CD4-positive, alpha-beta T cell treated with Interleukin-12 subunit alpha and Interleukin-12 subunit beta, for 1 hour (primary cell): ENCODE results near the gene PLCB4.
"Not testable (repeated sequence)": the region's sequence is repeated elsewhere in the genome, so short reads cannot be mapped to it uniquely, and the experiment has no call there.

ENCODE experiments used
- DNase-seq: peaks from one replicate; pipeline ENCODE4 v3.0.0-alpha.2; 2020

Gene PLCB4

GRCh38 chr20:9145142-9145541 lies 76.3 kb downstream of the PLCB4 start:
- DNase-seq: no peak

GRCh38 chr20:9146649-9147048 lies 77.8 kb downstream of the PLCB4 start:
- no peak for DNase-seq

- DNase-seq: no peak
These were observed 78.7 kb downstream of the PLCB4 start for GRCh38 chr20:9147547-9148024.

GRCh38 chr20:9148291-9148690 lies 79.4 kb downstream of the PLCB4 start:
- no peak for DNase-seq

DNA sequence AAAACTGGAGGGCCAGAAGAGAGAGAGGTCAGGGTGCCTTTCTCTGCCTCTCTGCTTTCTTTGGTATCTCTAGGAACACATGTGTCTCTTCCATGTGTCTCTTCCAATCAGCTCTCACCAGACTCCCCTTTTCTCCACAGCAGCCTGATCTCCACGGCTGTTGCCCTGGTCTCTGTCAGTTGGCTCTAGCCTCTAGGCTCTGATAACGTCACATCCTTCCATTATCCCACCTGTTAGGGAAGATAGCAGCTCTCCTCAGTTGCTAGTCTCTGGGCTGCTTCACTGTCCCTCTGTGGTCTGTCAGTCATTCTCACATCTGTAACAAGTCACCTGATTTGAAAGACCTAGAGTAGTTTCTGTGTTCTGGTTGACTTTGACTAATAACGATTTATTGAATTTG lies 80.2 kb downstream of the PLCB4 start:
- DNase-seq: no peak

- no peak for DNase-seq
These were observed 80.9 kb downstream of the PLCB4 start for GRCh38 chr20:9149796-9150195.

DNA sequence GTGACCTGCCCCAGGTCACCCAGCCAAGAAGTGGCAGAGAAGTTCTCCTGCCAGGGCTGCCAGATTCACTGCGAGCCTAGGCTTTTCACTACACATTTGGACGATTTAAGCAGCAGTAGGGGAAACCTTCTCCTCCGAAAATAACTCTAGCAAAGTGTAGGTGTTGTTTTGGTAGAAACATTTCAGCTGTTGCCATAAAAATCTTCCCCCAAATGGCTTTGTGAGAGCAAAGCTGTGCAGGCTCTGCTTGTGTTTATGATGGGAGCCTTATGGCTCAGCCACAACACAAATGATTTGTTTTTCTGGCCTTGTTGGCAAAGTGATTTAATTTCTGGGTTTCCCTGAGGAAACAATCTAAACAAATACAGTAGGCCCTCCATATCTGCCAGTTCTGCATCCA lies 81.8 kb downstream of the PLCB4 start:
- no peak for DNase-seq

- DNase-seq: not testable (repeated sequence)
These were observed 83.3 kb downstream of the PLCB4 start for GRCh38 chr20:9152139-9152538.

- no peak for DNase-seq
These were observed 85.7 kb downstream of the PLCB4 start for GRCh38 chr20:9154464-9155024.

GRCh38 chr20:9156529-9157280 lies 87.8 kb downstream of the PLCB4 start:
- no peak for DNase-seq

DNA sequence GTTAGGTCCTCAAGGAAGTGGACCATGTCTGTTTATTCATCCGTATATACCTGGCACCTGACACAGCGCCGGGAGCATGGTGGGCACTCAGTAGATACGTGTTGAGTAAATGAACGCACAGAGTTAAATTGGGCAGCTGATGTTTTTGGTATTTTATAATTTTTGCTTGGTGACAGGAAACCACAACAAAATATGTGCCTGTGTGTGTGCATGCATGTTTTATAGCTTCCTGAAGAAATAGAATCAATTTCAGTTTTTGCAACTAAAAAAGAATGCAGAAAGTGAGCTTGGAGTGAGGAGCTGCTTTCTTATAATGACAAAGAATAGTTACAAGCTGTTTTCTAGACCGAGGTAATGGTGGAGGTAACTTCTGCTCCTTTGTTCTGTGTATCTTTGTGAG lies 91.4 kb downstream of the PLCB4 start:
- DNase-seq: no peak

GRCh38 chr20:9160757-9161156 lies 91.9 kb downstream of the PLCB4 start:
- no peak for DNase-seq

- DNase-seq: no peak
These were observed 92.4 kb downstream of the PLCB4 start for GRCh38 chr20:9161311-9161710.

DNA sequence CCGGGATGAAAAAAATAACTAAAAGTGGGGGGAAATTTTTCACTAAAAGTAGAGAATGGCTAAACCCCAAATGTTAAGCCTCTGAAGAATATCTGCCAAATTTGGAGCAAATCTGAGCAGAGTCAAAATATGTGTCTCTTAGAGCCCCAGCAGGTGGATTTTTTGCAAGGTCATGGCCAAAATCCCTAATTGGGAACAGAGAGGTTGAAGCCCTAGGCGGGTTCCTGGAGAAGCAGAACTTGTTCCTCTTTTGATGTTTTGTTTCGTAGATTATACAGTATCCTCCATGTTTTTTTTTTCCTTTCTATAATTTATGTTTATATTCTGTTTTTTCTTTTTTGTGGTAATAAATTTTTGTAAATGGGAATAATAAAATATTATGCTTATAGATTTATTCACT lies 94.4 kb downstream of the PLCB4 start:
- DNase-seq: no peak

- no peak for DNase-seq
These were observed 95.1 kb downstream of the PLCB4 start for GRCh38 chr20:9163995-9164394.

- DNase-seq: no peak
These were observed 96.4 kb downstream of the PLCB4 start for GRCh38 chr20:9165261-9165660.

DNA sequence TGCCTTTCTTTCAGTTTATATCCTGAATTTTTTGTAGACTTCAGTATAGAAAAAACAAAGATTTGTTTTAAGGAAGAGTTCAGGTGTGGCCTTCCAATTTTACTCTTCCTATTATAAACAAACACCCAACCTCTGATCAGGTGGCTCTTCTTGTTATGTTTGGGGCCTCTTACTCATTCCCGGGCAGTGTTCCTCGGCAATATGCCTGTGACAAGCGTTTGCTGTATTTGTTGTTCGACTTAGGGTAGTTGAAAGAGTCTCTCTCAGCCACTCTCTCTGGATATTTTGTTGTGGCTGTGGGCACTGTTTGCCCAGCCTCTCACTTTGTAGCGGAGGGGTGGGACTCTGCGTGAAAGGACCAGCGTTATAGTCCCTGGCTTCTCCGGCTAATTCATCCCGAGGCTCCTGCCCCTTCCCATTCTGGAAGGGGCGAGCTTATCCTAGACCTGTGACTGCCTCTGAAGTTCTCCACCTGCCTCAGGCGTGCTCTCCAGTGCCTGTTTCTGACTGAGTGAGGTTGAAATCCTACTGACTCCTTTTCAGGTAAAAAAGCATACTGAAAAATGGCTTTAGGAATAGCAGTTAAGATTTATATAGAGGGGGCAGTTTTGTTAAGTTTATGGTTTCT lies 97.4 kb downstream of the PLCB4 start:
- no peak for DNase-seq

DNA sequence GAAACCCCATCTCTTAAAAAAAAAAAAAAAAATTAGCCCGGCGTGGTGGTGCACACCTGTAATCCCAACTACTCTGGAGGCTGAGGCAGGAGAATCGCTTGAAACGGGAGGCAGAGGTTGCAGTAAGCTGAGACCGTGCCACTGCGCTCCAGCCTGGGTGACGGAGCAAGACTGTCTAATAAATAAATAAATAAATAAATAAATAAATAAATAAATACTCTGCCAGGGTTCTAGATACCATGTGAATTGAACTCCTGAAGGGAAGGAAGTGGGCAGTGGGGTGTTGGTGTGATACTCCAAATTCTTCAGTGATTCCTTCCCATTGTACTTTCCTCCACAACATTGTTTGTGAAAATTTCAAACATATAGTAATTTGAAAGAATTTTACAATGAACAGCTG lies 100.5 kb downstream of the PLCB4 start:
- no peak for DNase-seq

DNA sequence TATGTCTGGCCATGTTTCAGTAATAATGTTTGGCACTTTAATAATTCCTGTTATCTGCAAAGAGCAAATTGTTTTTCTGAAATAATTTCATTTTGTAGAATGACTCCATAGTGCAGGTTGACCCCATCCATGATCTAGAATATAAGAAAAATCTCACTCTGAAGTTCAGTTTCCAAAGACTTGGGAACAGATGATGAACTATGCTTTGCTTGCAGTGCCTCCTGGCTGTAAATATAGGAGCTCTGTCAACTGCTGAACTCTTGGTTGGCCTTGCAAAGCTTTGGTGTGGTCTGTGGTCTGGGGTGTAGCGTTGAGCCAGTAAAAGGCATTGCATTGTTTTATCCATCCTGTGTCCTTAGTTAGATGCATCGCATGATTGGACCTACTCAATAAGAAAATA lies 104.0 kb downstream of the PLCB4 start:
- no peak for DNase-seq

- DNase-seq: no peak
These were observed 108.4 kb downstream of the PLCB4 start for GRCh38 chr20:9177278-9177677.

DNA sequence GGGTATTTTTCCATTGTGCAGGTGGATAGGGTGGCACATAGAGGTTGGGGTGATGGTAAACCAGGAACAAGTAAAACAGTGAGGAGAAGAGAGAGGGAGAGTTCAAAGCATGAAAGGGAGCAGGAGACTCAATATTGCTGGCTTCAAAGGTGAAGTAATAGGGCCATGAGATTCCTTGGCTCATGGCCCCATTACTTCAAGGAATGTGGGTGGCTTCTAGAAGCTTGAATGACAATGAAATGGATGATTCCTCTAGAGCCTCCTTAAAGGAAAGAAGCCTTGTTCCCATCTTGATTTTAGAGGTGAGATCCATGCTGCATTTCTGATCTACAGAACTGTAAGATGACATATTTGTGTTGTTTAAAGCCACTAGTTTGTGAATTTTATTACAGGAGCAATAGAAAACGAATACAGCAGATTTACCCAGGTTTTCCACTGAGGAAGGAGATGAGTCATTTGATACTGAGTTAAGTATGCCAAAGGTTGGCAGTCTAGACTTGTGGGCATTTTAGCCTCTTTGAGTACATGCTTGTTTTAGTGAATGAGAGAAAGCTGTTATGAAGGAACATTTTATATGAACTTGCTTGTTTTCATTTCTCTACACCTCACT lies 110.4 kb downstream of the PLCB4 start:
- DNase-seq: no peak

- no peak for DNase-seq
These were observed 111.0 kb downstream of the PLCB4 start for GRCh38 chr20:9179867-9180266.

- DNase-seq: no peak
These were observed 111.8 kb downstream of the PLCB4 start for GRCh38 chr20:9180481-9181257.
